ENCODE measurements around the gene ADAMTS2.
A peak's percentile ranks its signal among the peaks of the same experiment; 100 is the strongest.

ADAMTS2 gene

GRCh38 chr5:179190851-179191505, 154.3 kb downstream of the ADAMTS2 start:
- TF ChIP-seq, protein P1, sequence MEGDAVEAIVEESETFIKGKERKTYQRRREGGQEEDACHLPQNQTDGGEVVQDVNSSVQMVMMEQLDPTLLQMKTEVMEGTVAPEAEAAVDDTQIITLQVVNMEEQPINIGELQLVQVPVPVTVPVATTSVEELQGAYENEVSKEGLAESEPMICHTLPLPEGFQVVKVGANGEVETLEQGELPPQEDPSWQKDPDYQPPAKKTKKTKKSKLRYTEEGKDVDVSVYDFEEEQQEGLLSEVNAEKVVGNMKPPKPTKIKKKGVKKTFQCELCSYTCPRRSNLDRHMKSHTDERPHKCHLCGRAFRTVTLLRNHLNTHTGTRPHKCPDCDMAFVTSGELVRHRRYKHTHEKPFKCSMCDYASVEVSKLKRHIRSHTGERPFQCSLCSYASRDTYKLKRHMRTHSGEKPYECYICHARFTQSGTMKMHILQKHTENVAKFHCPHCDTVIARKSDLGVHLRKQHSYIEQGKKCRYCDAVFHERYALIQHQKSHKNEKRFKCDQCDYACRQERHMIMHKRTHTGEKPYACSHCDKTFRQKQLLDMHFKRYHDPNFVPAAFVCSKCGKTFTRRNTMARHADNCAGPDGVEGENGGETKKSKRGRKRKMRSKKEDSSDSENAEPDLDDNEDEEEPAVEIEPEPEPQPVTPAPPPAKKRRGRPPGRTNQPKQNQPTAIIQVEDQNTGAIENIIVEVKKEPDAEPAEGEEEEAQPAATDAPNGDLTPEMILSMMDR (IDR thresholded peaks at IDR 0.05): no peak
- H3K4me1 Mint-ChIP-seq: peaks cover 70% of the 10 kb centered on the region
- DNase-seq: no peak
- H3K27me3 Mint-ChIP-seq (ENCODE audit: low read depth, poor library complexity): peaks cover 9% of the 10 kb centered on the region
- no peaks in the 10 kb centered on the region for H3K9me3 Mint-ChIP-seq
- H3K36me3 Mint-ChIP-seq (ENCODE audit: low read depth): no peaks in the 10 kb centered on the region
- no peak overlapping the region for H3K4me3 Mint-ChIP-seq
- no peak overlapping the region for H3K27ac Mint-ChIP-seq

GRCh38 chr5:179188636-179189035, 156.6 kb downstream of the ADAMTS2 start:
- TF ChIP-seq, protein P1 (IDR thresholded peaks at IDR 0.05): no peak
- DNase-seq: no peak

DNA sequence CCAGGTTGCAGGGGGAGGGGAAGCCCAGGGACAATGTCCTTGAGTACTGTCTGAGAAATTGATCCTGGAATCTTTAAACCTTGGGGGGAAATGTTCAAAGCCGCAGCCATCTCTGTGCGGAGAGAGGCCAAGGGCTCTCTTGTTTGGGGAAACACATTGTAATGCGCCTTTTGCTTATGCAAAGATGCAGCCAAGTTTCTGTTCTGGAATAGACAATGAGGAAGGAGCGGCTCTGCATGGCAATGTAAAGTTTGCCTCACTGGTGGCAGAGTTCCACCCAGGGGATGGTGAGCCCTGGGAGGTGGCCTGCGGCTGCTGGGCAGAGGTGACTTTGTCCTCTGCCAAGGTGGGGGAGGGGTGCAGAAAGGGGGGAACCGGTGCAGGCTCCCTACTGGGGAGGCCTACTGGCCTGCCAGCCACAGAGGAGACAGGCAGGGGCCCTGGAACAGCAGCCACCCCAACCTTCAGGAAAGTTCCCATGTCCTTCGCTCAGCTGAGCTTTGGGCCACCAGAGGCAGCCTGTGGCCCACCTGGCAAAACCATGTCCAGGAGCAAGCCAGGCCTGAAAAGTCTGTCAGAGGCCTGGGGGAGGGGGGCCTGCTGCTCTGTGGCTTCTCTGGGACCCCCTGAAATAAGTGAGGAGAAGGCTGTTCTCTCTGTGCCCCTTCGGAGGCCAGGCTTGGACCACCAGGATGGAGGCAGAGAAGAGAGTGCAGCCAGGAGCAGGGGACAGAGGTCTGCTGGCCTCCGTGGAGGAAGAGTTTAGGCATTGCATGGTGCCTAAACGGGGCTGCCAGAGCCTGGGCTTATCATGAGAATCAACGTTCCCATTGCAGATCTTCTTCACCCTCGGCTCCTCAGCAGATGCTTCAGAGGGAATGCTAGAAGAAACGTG, 157.3 kb downstream of the ADAMTS2 start:
- Mint-ChIP-seq H3K36me3 (ENCODE audit: low read depth) (no peaks in the 10 kb centered on the region), H3K27me3 (ENCODE audit: low read depth, poor library complexity) (peaks cover 3% of the 10 kb centered on the region), H3K27ac (no peak overlapping the region), H3K4me3 (no peak overlapping the region), H3K4me1 (peaks cover 87% of the 10 kb centered on the region), H3K9me3 (no peaks in the 10 kb centered on the region)
- no peak for DNase-seq
- TF ChIP-seq, protein P1 (IDR thresholded peaks at IDR 0.05): no peak

More at GRCh38 chr5:179188636-179189035, 156.6 kb downstream of the ADAMTS2 start:
- Mint-ChIP-seq H3K36me3 (ENCODE audit: low read depth) (no peaks in the 10 kb centered on the region), H3K27me3 (ENCODE audit: low read depth, poor library complexity) (peaks cover 9% of the 10 kb centered on the region), H3K4me3 (no peak overlapping the region), H3K9me3 (no peaks in the 10 kb centered on the region), H3K27ac (no peak overlapping the region), H3K4me1 (peaks cover 85% of the 10 kb centered on the region)

- TF ChIP-seq, protein P1 (IDR thresholded peaks at IDR 0.05): peak; percentile 32
- Mint-ChIP-seq H3K27ac (peak overlapping the region; percentile 33), H3K27me3 (ENCODE audit: low read depth, poor library complexity) (peaks cover 3% of the 10 kb centered on the region), H3K4me1 (peaks cover 83% of the 10 kb centered on the region), H3K4me3 (no peak overlapping the region), H3K9me3 (no peaks in the 10 kb centered on the region), H3K36me3 (ENCODE audit: low read depth) (no peaks in the 10 kb centered on the region)
- no peak for DNase-seq
Observed at GRCh38 chr5:179187229-179187678, 158.0 kb downstream of the ADAMTS2 start.

- no peak for DNase-seq
- Mint-ChIP-seq H3K9me3 (no peaks in the 10 kb centered on the region), H3K27me3 (ENCODE audit: low read depth, poor library complexity) (peaks cover 3% of the 10 kb centered on the region), H3K4me3 (no peak overlapping the region), H3K27ac (peak overlapping the region; percentile 33), H3K4me1 (peaks cover 84% of the 10 kb centered on the region), H3K36me3 (ENCODE audit: low read depth) (no peaks in the 10 kb centered on the region)
- TF ChIP-seq, protein P1 (IDR thresholded peaks at IDR 0.05): no peak
Observed at GRCh38 chr5:179186801-179187200, 158.5 kb downstream of the ADAMTS2 start.
